Activated CD4-positive, alpha-beta T cell treated with anti-CD3 and anti-CD28 coated beads, Interleukin-2, amount 50 U/mL, for 48 hours (primary cell): ENCODE data around the gene USP20.

Experiments
- DNase-seq, 2 experiments: peaks; one replicate each; pipeline ENCODE4 v3.0.0-alpha.2; 2020

Gene USP20

DNA sequence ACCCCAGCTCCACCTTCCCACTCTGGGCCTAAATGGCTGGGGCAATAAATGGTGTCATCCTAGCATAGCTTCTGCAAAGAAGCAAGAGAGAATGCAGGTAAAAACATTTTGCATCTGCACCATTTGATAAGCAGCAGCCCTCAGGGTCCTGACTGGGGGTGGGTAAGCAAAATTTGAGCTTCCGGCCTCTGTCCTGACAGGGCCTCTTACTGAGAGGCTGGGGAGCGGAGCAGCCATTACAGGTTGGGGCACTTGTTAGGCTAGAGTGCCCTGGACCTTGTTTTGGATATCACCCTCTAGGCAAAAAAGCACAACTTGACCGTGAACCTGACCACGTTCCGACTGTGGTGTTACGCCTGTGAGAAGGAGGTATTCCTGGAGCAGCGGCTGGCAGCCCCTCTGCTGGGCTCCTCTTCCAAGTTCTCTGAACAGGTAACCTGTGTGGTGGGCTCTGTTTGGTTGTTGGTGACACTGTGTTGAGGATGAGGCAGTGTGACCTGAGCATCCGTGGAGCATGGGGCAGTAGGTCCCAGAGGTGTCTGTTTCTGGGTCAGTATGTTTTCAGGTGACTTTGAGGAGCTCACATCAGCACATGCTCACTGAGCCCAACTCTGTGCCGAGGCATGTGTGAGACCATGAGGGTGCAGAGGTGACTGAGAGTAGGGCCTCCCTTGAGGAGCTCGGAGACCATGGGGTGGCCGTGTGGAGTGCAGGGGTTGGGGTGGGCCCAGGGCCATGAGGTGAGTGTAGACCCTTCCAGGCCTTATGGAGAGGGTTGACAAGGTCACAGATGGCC, 23.1 kb downstream of the USP20 start:
- DNase-seq = no peak

DNA sequence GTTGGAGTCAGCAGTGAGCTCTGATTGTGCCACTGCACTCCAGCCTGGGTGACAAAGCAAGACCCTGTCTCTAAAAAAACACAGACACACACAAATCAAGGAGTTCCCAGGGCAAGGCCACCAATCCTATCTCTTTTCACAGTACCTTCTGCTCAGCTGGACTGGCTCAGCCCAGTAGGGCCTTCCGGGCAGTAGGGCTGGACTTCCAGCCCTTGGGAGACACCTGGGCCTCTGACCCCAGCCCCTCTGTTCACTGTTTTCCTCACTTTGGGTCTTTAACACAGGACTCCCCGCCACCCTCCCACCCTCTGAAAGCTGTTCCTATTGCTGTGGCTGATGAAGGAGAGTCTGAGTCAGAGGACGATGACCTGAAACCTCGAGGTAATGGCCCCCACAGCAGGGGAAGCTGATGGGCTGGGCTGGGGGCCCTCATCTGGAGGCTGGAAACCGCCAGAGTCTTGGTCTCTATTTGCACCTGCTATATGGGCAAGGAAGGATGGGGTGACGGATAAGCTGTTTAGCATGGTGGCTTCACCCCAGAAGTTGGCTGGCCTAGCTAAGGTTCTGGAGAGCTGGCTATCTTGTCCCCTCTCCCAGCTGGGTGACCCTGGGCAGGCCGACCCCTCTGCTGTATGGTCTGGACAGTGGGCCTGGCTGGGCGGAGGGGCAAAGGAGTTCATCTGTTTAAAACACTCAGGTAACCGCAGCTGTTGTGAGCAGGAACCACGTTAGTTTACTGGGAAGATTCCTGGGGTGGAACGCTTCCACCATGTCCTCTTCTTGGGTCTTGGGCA, 25.6 kb downstream of the USP20 start:
- peak; percentile 49 to 58 for DNase-seq

DNA sequence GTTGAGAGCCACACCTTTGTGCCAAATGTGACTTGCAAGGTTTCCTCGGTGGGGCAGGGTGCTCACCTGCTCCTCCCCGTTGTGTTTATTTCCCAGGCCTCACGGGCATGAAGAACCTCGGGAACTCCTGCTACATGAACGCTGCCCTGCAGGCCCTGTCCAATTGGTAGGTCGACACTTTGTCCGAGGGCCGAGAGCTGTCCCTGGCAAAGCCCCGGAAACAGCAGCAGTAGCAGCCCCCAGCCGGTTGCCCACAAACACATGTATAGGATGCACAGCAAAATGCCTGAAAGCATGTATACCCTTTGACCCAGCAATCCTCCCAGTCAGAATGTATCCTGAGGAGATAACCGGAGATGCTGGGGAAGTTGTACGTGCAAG, 26.2 kb downstream of the USP20 start:
- no peak for DNase-seq

DNA sequence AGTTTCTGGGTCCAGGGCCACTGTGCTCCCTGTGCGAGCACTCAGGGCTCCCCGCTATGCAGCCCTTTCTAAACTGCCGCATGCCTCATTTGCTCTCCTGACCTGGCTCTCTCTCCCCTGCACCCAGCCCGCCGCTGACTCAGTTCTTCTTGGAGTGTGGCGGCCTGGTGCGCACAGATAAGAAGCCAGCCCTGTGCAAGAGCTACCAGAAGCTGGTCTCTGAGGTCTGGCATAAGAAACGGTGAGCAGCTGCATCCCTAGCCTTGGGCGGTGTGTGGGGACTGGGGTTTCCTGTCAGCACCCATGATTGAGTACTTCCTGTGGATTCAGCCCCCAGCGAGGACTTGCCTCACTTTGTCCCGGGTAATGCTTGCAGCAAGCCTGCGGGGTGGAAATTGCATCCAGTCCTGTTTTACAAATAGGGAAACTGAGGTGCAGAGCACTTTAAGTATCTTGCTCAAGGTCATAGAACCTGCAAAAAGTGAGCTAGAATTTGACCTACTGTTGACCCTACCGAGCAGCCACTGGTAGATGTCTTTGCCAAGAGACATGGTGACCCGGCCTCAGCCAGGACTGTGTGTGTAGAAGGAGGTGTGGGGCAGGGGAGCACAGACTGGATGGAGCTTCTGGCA, 27.9 kb downstream of the USP20 start:
- peak; percentile 71 to 81 for DNase-seq

DNA sequence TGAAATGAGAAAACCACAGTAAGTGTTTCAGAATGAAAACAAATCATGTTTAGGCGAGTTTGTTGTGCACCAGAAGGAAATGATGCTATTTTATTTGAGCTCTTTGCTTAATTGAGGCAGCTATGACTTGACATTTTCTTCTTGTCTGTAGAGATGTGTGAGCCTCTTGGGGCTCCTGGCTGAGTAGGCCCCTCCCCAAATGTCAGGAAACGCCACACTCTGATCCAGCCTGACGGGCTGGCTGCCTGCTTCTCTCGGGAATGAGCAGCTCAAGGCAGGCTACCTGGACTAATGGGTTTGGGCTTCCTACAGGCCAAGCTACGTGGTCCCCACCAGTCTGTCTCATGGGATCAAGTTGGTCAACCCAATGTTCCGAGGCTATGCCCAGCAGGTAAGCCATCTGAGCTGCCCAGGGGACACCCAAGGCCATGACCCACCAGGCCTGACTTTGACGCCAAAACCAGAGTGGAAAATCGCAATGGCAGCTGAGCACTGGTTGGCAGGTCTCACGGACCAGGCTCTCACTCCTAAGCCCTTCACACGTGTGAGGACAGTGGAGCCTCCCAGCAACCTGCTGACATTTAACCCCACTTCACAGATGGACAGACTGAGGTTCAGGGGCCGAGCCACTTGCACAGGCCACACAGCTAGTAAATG, 29.9 kb downstream of the USP20 start:
- no peak for DNase-seq

DNA sequence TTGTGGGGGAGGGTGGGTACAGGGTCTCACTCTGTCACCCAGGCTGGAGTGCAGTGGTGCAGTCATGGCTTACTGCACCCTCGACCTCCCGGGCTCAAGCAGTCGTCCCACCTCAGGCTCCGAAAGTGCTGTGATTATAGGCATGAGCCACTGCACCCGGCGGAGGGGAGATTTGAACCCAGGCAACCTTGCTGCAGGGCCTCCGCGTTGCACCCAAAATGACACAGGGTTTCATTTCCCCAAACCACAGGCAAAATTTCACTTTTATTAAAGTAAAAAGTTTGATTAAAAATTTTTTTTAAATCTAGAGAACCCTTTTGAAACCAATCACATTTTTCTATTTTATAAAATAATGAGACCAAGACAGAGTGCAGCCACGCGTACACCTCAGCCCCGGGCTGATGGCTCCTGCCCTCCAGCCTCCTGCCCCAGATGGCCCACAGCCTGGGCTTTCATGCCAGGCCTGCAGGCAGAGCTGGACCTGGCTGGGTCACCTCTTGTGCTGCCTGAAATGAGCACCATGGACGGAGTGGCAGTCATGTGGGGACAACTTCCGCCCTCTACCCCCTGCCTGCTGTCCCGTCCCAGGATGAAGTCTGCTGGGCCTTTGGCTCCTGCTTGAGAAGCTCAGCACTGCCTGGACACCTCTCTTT, 30.5 kb downstream of the USP20 start:
- no peak for DNase-seq

DNA sequence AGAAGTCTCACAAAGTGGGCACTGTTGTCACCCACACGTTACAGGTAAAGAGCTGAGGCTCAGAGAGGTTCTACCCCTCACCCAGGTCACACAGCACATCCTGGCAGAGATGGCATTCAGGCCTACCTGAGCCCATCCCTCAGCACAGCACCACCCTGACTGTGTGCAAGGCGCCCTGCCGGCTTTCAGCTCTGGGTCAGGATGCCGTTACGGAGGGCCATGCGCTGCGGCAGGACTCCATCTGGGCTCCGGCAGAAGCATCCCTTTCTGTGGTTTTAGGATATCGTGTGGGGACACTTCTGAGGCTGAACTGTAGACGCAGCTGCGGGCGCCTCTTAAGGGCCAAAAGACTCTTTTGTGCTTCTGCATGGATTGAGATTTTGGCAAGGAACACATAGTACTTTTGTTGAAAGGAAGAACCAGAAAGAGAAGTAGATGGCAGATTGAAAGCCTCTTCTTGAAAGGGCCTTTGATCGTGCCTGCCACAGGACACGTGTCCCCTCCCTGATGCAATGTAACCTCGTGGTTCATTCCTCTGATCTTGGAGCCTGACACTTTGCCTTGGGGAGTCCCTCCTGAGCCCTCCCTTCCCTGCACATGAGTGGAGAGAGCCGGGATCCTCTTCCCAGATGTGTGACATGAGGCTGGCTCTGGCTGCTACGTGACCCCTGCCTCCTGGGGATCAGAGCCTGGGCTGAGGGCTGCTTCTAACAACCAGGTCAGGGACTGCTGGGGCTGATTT, 31.3 kb downstream of the USP20 start:
- DNase-seq = peak; percentile 43 to 45

DNA sequence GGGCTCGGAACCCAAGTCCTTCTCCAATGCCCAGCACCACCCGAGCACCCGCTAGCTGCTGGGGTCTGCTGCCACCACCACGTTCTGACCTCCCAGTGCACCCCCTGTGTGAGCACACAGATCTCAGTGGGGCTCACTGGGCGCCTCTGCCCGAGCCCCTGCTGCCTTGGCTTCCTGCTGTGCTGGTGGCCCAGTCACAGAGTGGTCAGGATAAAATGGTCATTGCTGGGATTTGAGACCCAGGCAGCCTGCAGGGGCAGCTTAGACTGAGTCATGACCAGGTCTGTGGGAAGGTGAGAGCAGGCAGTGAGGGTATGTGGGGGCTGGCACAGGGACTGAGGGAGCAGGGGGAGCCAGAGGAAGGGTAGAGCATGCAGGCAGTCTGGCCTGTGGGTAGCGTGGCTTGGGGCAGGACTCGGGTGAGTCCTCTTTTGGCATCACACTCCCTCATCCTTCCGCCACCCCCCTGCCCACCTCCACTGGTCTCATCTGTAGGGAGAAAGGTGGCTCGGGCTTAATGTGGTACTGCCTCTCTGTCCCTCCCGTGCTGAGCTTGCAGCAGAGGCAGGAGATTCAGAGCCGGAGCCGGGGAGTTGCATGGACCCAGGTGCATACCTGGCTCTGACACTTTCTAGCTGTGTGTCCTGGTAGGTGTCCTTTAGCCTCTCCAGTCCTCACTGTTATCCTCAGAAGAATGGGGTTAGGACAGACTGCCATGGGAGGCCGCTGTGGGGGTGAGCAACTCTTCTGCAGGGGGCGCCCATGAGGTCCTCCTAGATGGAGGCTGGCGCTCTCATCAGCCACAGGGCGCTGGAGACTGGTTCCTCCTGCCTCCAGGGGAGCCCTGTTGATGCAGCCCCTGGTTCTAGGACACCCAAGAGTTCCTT, 32.1 kb downstream of the USP20 start:
- peak; percentile 36 to 41 for DNase-seq

DNA sequence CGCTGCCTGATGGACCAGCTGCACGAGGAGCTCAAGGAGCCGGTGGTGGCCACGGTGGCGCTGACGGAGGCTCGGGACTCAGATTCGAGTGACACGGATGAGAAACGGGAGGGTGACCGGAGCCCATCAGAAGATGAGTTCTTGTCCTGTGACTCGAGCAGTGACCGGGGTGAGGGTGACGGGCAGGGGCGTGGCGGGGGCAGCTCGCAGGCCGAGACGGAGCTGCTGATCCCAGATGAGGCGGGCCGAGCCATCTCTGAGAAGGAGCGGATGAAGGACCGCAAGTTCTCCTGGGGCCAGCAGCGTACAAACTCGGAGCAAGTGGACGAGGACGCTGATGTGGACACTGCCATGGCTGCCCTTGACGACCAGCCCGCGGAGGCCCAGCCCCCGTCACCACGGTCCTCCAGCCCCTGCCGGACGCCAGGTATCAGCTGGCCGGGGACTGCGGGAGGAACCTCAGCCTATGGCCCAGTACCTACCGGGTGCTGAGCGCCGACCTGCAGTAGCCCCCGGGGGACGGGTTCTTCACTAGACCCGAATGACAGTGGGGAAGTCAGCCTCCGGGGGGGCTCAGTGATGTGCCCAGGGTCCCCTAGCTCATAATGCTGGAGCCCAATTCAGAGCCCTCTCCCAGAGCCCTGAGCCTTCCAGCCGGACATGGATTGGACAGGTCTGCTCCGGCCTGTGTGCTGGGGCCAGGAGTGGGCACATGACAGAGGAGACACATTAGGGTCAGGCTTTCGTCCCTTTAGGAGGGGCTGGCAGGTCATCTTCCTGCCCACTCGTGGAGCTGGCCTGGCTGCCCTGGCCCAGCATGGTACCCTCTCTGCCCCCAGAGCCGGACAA, 33.0 kb downstream of the USP20 start:
- DNase-seq = no peak

DNA sequence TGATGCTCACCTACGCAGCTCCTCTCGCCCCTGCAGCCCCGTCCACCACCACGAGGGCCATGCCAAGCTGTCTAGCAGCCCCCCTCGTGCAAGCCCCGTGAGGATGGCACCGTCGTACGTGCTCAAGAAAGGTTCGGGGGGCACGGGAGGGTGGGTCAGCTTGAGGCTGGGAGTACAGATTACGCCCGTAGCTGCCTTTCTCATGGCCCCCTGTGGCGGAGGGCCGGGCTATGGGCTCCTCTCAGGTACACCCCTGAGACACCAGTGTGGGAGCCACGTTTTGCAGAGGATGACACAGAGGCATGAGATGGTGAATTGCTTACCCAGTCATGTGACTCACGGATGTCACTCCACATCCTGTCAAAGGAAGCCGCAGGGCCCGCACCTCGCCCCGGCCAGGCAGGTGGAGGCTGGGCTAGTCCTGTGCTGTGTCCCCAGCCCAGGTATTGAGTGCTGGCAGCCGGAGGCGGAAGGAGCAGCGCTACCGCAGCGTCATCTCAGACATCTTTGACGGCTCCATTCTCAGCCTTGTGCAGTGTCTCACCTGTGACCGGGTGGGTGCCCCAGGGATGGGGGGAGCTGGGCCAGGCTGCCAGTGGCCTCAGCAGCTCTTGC, 33.7 kb downstream of the USP20 start:
- DNase-seq = peak; percentile 79 to 84

DNA sequence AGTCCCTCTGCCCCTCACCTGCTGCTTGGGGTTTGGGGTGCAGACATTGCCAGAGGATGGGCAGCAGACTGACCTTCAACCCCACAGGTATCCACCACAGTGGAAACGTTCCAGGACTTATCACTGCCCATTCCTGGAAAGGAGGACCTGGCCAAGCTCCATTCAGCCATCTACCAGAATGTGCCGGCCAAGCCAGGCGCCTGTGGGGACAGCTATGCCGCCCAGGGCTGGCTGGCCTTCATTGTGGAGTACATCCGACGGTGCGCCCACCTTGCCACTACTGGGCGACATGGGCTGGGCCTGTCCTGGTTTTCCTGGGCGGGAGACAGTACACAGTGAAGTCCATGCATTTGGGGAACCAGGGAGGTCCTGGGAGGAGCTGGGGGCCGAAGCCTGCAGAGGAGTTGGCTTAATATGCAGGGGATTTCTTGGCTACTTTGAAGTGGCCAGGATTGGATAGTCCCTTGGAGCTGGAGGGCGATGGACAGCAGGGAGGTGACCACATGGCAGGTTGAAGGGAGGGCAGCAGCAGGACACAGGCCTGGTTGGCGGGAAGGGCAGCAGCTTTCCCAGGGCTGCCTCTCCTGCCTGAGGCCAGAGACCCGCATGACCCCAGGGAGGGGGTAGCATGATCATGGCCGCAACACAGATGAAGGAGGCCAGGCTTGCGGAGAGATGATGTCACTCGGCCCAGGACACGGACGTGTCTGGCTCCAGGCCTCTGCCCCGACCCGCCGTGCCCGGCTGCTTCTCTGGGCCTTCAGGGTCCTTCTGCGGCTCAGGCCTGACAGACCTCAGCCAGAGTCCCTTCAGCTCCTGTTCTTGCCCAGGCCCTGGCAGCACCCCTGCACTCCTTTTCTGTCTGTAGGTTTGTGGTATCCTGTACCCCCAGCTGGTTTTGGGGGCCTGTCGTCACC, 34.6 kb downstream of the USP20 start:
- DNase-seq = no peak

DNA sequence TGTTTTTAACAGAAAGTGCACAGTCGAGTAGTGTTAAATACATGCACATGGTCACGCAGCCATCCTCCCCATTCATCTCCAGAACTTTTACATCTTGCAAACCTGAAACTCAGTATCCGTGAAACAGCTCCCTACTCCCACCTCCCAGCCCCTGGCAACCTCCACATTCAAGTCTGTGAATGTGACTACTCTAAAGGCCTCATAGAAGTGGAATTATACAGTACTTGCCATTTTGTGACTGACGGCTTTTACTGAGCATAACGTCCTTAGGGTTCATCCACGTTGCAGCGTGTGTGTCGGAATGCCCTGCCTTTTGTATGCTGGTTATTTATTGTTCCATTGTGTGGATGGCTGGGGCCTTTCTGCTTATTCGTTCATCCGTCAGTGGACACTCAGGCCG, 35.8 kb downstream of the USP20 start:
- DNase-seq = no peak

DNA sequence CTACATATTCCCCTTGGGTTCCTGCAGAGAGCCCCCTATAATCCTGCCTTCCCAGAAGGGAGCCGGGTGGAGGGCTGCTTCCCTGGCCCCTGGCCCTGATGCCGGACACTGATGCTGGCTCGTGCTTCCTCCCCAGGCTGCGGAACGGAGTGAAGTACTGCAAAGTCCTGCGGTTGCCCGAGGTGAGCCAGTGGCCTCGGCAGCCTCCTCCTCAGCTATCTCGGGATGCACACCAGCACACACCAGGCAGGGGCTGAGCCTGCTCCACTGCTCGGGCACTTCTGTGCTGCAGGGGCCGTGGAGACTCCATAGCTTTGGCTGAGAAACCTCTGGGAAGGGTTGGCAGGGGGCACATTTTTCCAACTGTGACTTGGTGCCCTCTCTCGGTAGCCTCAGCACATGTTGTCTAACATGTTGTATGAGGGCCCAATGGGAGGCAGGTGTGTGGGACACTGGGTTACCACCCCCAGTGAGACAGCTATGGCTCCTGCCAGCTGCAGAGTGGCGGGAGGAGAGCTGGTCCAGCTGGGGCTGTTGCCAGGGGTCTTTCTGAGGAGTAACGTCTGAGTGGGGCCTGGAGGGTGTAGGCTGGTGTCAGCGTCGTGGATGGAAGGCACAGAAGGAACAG, 38.4 kb downstream of the USP20 start:
- DNase-seq = no peak

DNA sequence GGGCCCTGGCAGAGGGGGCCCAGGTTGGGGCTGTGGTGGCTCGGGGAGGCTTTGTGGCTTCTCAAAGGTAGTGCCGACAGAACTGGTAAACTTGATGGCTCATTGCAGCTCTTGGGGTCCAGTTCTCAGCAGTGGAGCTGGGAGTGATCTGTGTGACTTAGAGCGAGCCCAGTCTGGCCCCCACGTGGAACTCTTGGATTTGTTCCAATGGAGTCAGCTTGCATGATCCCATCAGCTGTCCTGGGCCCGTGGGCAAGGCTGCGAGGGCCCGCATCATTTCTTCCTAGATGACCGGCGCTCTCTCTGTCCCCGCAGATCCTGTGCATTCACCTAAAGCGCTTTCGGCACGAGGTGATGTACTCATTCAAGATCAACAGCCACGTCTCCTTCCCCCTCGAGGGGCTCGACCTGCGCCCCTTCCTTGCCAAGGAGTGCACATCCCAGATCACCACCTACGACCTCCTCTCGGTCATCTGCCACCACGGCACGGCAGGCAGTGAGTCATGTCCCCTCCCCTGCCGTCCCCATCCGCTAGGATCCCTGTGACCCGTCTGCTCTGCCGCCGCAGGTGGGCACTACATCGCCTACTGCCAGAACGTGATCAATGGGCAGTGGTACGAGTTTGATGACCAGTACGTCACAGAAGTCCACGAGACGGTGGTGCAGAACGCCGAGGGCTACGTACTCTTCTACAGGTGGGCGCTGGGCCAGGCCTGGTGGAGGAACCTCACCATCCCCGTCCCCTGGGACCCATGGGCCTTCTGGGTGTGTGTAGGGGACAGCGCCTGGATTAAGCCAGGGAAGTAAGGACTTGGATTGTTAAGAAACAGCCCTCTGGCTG, 39.2 kb downstream of the USP20 start:
- DNase-seq = no peak

DNA sequence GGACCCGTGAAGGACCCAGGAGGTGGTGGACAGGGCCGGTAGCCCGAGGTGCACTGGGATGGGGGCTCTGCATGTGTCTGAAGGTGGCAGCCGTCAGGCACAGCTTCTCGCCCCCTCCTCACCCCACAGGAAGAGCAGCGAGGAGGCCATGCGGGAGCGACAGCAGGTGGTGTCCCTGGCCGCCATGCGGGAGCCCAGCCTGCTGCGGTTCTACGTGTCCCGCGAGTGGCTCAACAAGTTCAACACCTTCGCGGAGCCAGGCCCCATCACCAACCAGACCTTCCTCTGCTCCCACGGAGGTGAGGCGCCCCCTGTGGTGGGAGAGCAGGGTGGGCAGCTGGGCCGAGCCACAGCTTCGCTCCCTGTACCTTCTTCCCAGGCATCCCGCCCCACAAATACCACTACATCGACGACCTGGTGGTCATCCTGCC, 39.9 kb downstream of the USP20 start:
- DNase-seq = no peak

DNA sequence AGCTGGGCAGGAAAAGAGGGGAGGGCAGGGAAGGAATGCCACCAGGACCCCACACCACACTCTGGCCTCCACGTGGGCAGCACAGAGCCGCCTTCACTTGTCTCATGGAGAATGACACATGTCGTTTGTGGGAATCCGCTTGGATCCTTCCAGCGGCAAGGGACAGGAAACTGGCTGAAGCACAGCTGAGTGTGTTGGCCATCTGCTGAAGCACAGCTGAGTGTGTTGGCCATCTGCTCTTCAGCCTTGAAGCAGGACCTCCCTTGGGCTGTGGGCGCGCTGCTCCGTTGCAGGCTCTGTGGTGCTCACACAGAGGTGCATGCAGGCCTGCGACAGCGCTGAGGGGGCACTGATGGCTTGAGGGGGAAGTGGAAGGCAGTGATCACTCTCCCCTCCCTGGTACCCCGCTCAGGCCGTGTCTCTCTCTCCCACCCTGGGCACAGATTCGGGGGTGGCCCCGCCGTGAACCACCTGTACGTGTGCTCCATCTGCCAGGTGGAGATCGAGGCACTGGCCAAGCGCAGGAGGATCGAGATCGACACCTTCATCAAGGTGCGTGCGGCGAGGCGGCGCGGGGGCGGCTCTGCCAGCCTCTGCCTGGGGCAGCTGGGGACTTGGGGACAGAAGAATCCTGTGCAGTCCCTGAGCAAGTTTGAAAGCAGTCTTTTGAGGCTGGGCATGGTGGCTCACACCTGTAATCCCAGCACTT, 40.6 kb downstream of the USP20 start:
- DNase-seq = no peak
